A673 (cell line): ENCODE measurements around the gene DNAJC3. TPM values are rescaled to one million over a fixed set of nuclear protein-coding genes. Genes with fewer than 3 reads are reported as not detected.

Experiments
- BruUV-seq: library from RNA; stranded (reverse); fragments of 400-500 nt; replicated peaks from 2 replicates; lab custom pipeline; 2021; lab: Mats Ljungman, UMichigan
- CTCF ChIA-PET: fragments of 300-600 bp; sonication (Branson Sonifier 250); formaldehyde crosslinking; loops from one replicate; lab custom pipeline; 2022; ENCODE audit warnings: antibody characterized with exemption; lab: Charles Lee
- POLR2A ChIA-PET: fragments of 300-600 bp; sonication (Branson Sonifier 250); formaldehyde crosslinking; loops from one replicate; lab custom pipeline; 2022; ENCODE audit warnings: antibody characterized with exemption; ENCODE audit not compliant: low non-redundant PET; lab: Charles Lee
- DNase-seq: peaks from one replicate; pipeline ENCODE4 v3.0.0-alpha.2; 2015; ENCODE audit warnings: low spot score
- H3K27ac ChIP-seq: fragments of 200-600 bp; sonication (generic); 2 replicates; pipeline ENCODE4 v1.5.1; 2016; ENCODE audit warnings: mixed run types, low read depth, mild to moderate bottlenecking, mixed read lengths, antibody characterized with exemption, low read length; ENCODE audit not compliant: poor library complexity, severe bottlenecking
- H3K27me3 ChIP-seq: fragments of 200-600 bp; sonication (generic); replicated peaks from 2 replicates; pipeline ENCODE4 v1.6.1; 2017; ENCODE audit warnings: mixed run types, low read depth, mild to moderate bottlenecking, mixed read lengths, antibody characterized with exemption, low read length; ENCODE audit not compliant: insufficient read depth, poor library complexity
- H3K36me3 ChIP-seq: fragments of 200-600 bp; sonication (generic); 2 replicates; pipeline ENCODE4 v1.6.1; 2016; ENCODE audit warnings: mixed run types, mild to moderate bottlenecking, mixed read lengths, antibody characterized with exemption, low read length; ENCODE audit not compliant: insufficient read depth, poor library complexity, severe bottlenecking
- H3K4me1 ChIP-seq: fragments of 200-600 bp; sonication (generic); 2 replicates; pipeline ENCODE4 v1.6.1; 2017; ENCODE audit warnings: mixed run types, mild to moderate bottlenecking, mixed read lengths, antibody characterized with exemption, low read length; ENCODE audit not compliant: insufficient read depth, poor library complexity, severe bottlenecking
- H3K4me3 ChIP-seq: fragments of 200-600 bp; sonication (generic); 2 replicates; pipeline ENCODE4 v1.5.1; 2016; ENCODE audit warnings: low read depth, mixed run types, mild to moderate bottlenecking, mixed read lengths, low read length; ENCODE audit not compliant: poor library complexity, severe bottlenecking
- H3K9me3 ChIP-seq: fragments of 200-600 bp; sonication (generic); 2 replicates; pipeline ENCODE4 v1.6.1; 2016; ENCODE audit warnings: mixed run types, low read depth, mild to moderate bottlenecking, mixed read lengths, antibody characterized with exemption, low read length; ENCODE audit not compliant: poor library complexity, severe bottlenecking
- EZH2 ChIP-seq: fragments of 200-600 bp; sonication (generic); IDR thresholded peaks from 2 replicates; pipeline ENCODE4 v1.6.1; 2017; ENCODE audit warnings: borderline replicate concordance, low read depth, mild to moderate bottlenecking, mixed read lengths, antibody characterized with exemption, low read length; ENCODE audit not compliant: poor library complexity, severe bottlenecking
- intact Hi-C: fragments of 100-400 bp; cut with micrococcal nuclease; formaldehyde crosslinking; loops from one replicate; pipeline ENCODE4 v1.10.0; 2022; ENCODE audit not compliant: unreplicated experiment
- total RNA-seq: library from RNA; stranded (reverse); gene quantifications from 2 replicates; pipeline ENCODE4 v1.2.3, GENCODE V29; 2021
- TF ChIP-seq, protein P1 (sequence below): fragments of 300-800, 200-600 bp; sonication (generic); conservative IDR thresholded peaks from 2 replicates; pipeline ENCODE4 v1.5.1; 2017; ENCODE audit warnings: low read depth, mild to moderate bottlenecking, antibody characterized with exemption, low read length, moderate library complexity, mixed read lengths

The DNAJC3 gene
- total RNA-seq, 1 experiment from 2014 or later: 21.5 TPM

DNA sequence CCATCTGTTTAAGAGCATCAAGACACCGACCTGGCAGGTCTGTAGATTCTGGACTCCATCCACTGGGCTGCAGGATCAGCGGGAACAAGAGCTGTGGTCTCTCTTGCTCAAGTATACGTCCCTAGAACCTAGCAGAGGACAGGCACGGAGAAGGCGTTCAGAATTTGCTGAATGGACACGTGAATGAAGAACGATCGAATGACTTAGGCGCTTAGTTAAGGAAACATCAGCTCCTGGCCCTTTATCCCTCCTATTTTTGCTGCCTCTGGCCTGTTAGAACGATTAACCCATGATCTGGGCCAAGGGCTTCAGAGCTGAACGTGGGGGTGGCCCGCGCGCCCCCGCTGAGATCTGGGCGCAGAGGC, 33.4 kb upstream of the DNAJC3 start:
- no peak overlapping the region for H3K27ac ChIP-seq
- ChIA-PET POLR2A (no interaction called here), CTCF (no interaction called here)
- H3K36me3 ChIP-seq: no peaks in the 10 kb centered on the region
- no peak for DNase-seq
- no TSS peak for BruUV-seq
- peak overlapping the region; percentile 43 for H3K4me3 ChIP-seq
- peaks cover 57% of the 10 kb centered on the region for H3K27me3 ChIP-seq
- no peaks in the 10 kb centered on the region for H3K4me1 ChIP-seq
- no peaks in the 10 kb centered on the region for H3K9me3 ChIP-seq
- intact Hi-C loops: no loop called here
- TF ChIP-seq, protein P1, sequence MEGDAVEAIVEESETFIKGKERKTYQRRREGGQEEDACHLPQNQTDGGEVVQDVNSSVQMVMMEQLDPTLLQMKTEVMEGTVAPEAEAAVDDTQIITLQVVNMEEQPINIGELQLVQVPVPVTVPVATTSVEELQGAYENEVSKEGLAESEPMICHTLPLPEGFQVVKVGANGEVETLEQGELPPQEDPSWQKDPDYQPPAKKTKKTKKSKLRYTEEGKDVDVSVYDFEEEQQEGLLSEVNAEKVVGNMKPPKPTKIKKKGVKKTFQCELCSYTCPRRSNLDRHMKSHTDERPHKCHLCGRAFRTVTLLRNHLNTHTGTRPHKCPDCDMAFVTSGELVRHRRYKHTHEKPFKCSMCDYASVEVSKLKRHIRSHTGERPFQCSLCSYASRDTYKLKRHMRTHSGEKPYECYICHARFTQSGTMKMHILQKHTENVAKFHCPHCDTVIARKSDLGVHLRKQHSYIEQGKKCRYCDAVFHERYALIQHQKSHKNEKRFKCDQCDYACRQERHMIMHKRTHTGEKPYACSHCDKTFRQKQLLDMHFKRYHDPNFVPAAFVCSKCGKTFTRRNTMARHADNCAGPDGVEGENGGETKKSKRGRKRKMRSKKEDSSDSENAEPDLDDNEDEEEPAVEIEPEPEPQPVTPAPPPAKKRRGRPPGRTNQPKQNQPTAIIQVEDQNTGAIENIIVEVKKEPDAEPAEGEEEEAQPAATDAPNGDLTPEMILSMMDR: no peak
- TF ChIP-seq EZH2: no peak

DNA sequence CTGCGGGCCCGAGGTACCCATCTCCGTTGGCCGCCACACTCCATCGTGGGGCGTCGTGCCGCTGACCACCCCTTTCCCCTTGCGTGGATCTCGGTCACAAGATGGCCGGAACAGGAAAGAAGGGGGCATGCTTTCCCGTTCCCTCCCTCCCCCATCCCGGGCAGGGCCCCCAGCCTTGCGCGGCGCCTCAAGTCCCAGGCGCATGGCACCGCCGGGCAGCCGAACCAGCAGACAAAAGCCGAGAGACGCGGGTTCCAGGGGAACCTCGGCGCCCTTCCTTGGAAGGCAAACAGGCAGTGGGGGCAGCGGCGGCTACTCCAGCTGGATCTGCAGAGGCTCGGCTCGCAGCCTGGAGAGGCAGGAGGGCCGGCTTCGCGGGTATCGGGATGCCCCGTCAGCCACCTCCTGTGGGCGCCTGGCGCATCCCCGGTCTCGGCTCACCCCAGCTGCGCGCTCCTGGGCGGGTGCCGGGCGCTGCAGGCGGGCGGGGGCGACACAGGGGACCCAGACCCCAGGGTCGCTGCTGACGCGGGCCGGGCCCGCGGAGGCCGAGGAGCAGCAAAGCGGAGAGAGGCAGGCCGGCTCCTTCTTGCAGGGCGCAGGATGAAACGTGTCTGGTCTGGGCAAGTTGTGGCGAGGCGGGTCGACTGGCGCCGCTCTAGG, 32.9 kb upstream of the DNAJC3 start:
- intact Hi-C loops: no loop called here
- no peak overlapping the region for H3K27ac ChIP-seq
- H3K36me3 ChIP-seq: no peaks in the 10 kb centered on the region
- no peaks in the 10 kb centered on the region for H3K9me3 ChIP-seq
- H3K4me3 ChIP-seq: peak overlapping the region; percentile 43
- H3K4me1 ChIP-seq: no peaks in the 10 kb centered on the region
- CTCF ChIA-PET: no interaction called here
- peaks cover 57% of the 10 kb centered on the region for H3K27me3 ChIP-seq
- POLR2A ChIA-PET: no interaction called here
- TF ChIP-seq EZH2: no peak
- TF ChIP-seq, protein P1: no peak
- no TSS peak for BruUV-seq
- DNase-seq: peak; percentile 15

- Histone ChIP-seq H3K27ac (no peak within 1 kb of the TSS), H3K9me3 (no peaks in the 10 kb centered on the region), H3K4me3 (peak within 1 kb of the TSS; percentile 43), H3K27me3 (peaks cover 57% of the 10 kb centered on the region), H3K4me1 (no peaks in the 10 kb centered on the region), H3K36me3 (no peaks in the 10 kb centered on the region)
- CTCF ChIA-PET: no interaction called here
- intact Hi-C loops: no loop called here
- POLR2A ChIA-PET: no interaction called here
- no peak for TF ChIP-seq EZH2
- TF ChIP-seq, protein P1: no peak
- BruUV-seq: no TSS peak
- DNase-seq: peak; percentile 61
Observed at GRCh38 chr13:95644601-95645052, 32.3 kb upstream of the DNAJC3 start, which contains the start of gene DZIP1. TSS of gene DZIP1 (minus strand) at chr13:95644706. CDS start at chr13:95642029, 2,677 bp downstream.
